ENCODE measurements around the gene CPED1.

DNA sequence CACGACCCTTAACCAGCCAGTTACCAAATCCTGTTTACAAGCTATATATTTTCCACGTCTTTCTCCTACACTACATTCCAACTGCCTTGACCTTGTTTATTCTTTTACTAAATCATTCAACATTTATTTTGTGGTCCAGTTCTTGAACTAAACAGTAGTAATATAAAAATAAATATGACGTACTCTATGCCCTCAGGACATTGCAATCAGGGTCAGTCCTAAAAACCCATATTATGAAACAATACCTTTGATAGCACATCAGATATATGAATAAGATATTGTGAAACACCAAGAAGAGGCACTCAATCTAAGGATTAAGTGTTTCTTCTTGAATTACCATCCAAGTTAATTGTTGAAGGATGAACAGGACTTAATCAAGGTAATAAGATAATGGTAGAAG lies 287.8 kb downstream of the CPED1 start:
- TF ChIP-seq POLR2A (IDR thresholded peaks at IDR 0.05) (no peak), CTCF (IDR thresholded peaks at IDR 0.05) (no peak)

All from testis (tissue), 2 donors.